Activated CD4-positive, alpha-beta T cell treated with anti-CD3 and anti-CD28 coated beads for 36 hours (primary cell): ENCODE results near the gene INSL4. TPM values are rescaled to one million over a fixed set of nuclear protein-coding genes. Genes with fewer than 3 reads are reported as not detected.

Experiments used
- ATAC-seq: fragments of 200-7000 bp; cut with Tn5 transposase; one replicate; pipeline ENCODE4 v1.10.0; 2021; ENCODE audit warnings: mild to moderate bottlenecking, moderate library complexity
- CTCF ChIA-PET: fragments of 350-600 bp; sonication (Branson Sonifier 250); formaldehyde crosslinking; loops from one replicate; lab custom pipeline; 2021; ENCODE audit warnings: antibody characterized with exemption; lab: Charles Lee
- POLR2A ChIA-PET: fragments of 350-600 bp; sonication (Branson Sonifier 250); formaldehyde crosslinking; loops from one replicate; lab custom pipeline; 2021; ENCODE audit warnings: antibody characterized with exemption, inconsistent platforms; lab: Charles Lee
- DNase-seq: peaks from one replicate; pipeline ENCODE4 v3.0.0-alpha.2; 2020
- H3K27ac Mint-ChIP-seq: one replicate; pipeline ENCODE4 v1.8.0; 2021; ENCODE audit warnings: mixed read lengths
- H3K27me3 Mint-ChIP-seq: one replicate; pipeline ENCODE4 v1.8.0; 2021; ENCODE audit warnings: mixed read lengths
- H3K36me3 Mint-ChIP-seq: one replicate; pipeline ENCODE4 v1.8.0; 2021; ENCODE audit warnings: low read depth, mixed read lengths
- H3K4me1 Mint-ChIP-seq: one replicate; pipeline ENCODE4 v1.8.0; 2021; ENCODE audit warnings: mixed read lengths
- H3K4me3 Mint-ChIP-seq: one replicate; pipeline ENCODE4 v1.8.0; 2021; ENCODE audit warnings: mild to moderate bottlenecking, moderate library complexity, mixed read lengths
- H3K9me3 Mint-ChIP-seq: one replicate; pipeline ENCODE4 v1.8.0; 2021; ENCODE audit warnings: low read depth, mixed read lengths
- intact Hi-C, 2 experiments: fragments of 100-400 bp; cut with DNase I in 1 of 2; cut with micrococcal nuclease in 1 of 2; formaldehyde crosslinking; loops; one replicate each; pipeline versions ENCODE4 v1.14.2 to v1.15.1; 2022 to 2024; cut with DNase I, micrococcal nuclease
- total RNA-seq, 2 experiments: library from RNA; stranded (reverse); gene quantifications; one replicate each; pipeline ENCODE4 v1.2.3, GENCODE V29; 2021

INSL4 gene
- not detected for total RNA-seq

GRCh38 chr9:5231212-5231611 is at the start of gene INSL4:
Gene INSL4 (plus strand): TSS chr9:5231419. CDS start chr9:5231524, 105 bp downstream.
- no peak for DNase-seq
- POLR2A ChIA-PET = no interaction called here
- no peaks in the 10 kb centered on the region for H3K9me3 Mint-ChIP-seq

GRCh38 chr9:5184776-5185175 is 46.4 kb upstream of the INSL4 start:
- CTCF ChIA-PET = interaction anchor here (0.5 to 3.9 kb wide), 6 partner anchors 63 to 433 kb away, joined by 3 to 34 read pairs (median 4); no protein-coding TSS in a partner anchor
- H3K4me3 Mint-ChIP-seq = no peak overlapping the region

More at GRCh38 chr9:5231212-5231611, at the start of gene INSL4:
- no peaks in the 10 kb centered on the region for H3K27me3 Mint-ChIP-seq
- H3K4me1 Mint-ChIP-seq = no peaks in the 10 kb centered on the region
- CTCF ChIA-PET = interaction anchor here (0.6 to 1.1 kb wide), 2 partner anchors 45 to 47 kb away, joined by 3 read pairs; no protein-coding TSS in a partner anchor
- H3K27ac Mint-ChIP-seq = no peak within 1 kb of the TSS
- intact Hi-C loops = no loop called here
- ATAC-seq = no peak
- H3K36me3 Mint-ChIP-seq = no peaks in the 10 kb centered on the region
- H3K4me3 Mint-ChIP-seq = no peak within 1 kb of the TSS

GRCh38 chr9:5185220-5185840 is 45.9 kb upstream of the INSL4 start, which contains the start of gene INSL6:
Gene INSL6 (minus strand): TSS chr9:5185639. CDS start chr9:5185602, 37 bp downstream.
- H3K27me3 Mint-ChIP-seq = no peaks in the 10 kb centered on the region
- no peak within 1 kb of the TSS for H3K4me3 Mint-ChIP-seq
- no peaks in the 10 kb centered on the region for H3K36me3 Mint-ChIP-seq
- intact Hi-C loops = loop anchor here (5.0 to 10.0 kb wide), 2 partner anchors 423 to 431 kb away; no protein-coding TSS in a partner anchor
- H3K9me3 Mint-ChIP-seq = no peaks in the 10 kb centered on the region
- DNase-seq = no peak
- ATAC-seq = no peak
- POLR2A ChIA-PET = interaction anchor here (0.7 kb wide), 1 partner anchor 274 kb away, joined by 5 read pairs; no protein-coding TSS in a partner anchor
- CTCF ChIA-PET = interaction anchor here (0.5 to 3.9 kb wide), 22 partner anchors 9 to 842 kb away, joined by 3 to 34 read pairs (median 4); partner anchors contain the start of genes CD274 and INSL4
- no peak within 1 kb of the TSS for H3K27ac Mint-ChIP-seq
- H3K4me1 Mint-ChIP-seq = peaks cover 17% of the 10 kb centered on the region

More at GRCh38 chr9:5184776-5185175, 46.4 kb upstream of the INSL4 start:
- Mint-ChIP-seq H3K4me1 (peaks cover 17% of the 10 kb centered on the region), H3K27me3 (no peaks in the 10 kb centered on the region), H3K27ac (no peak overlapping the region), H3K36me3 (no peaks in the 10 kb centered on the region), H3K9me3 (no peaks in the 10 kb centered on the region)
- DNase-seq (no peak), ATAC-seq (no peak)
- POLR2A ChIA-PET = interaction anchor here (0.7 kb wide), 1 partner anchor 274 kb away, joined by 5 read pairs; no protein-coding TSS in a partner anchor
- intact Hi-C loops = loop anchor here (5.0 to 10.0 kb wide), 2 partner anchors 422 to 430 kb away; no protein-coding TSS in a partner anchor

GRCh38 chr9:5186416-5187169 is 44.6 kb upstream of the INSL4 start:
- CTCF ChIA-PET = interaction anchor here (0.6 to 3.9 kb wide), 36 partner anchors 8 to 579 kb away, joined by 3 to 34 read pairs (median 4); partner anchors contain the start of genes CD274, INSL4 and PLGRKT
- DNase-seq (peak; percentile 75), ATAC-seq (peak; percentile 84)
- intact Hi-C loops = loop anchor here (1.0 to 10.0 kb wide), 6 partner anchors 239 to 432 kb away; no protein-coding TSS in a partner anchor
- POLR2A ChIA-PET = interaction anchor here (0.6 kb wide), 1 partner anchor 118 kb away, joined by 6 read pairs; the partner anchor contains the start of gene RLN2
- Mint-ChIP-seq H3K27ac (no peak overlapping the region), H3K27me3 (no peaks in the 10 kb centered on the region), H3K4me3 (no peak overlapping the region), H3K9me3 (no peaks in the 10 kb centered on the region), H3K36me3 (no peaks in the 10 kb centered on the region), H3K4me1 (peaks cover 17% of the 10 kb centered on the region)

GRCh38 chr9:5188060-5188984 is 42.9 kb upstream of the INSL4 start:
- ChIA-PET POLR2A (no interaction called here), CTCF (interaction anchor here (0.6 to 3.9 kb wide), 9 partner anchors 23 to 412 kb away, joined by 3 to 34 read pairs (median 3); no protein-coding TSS in a partner anchor)
- Mint-ChIP-seq H3K27ac (no peak overlapping the region), H3K27me3 (no peaks in the 10 kb centered on the region), H3K4me1 (peaks cover 15% of the 10 kb centered on the region), H3K4me3 (no peak overlapping the region), H3K9me3 (no peaks in the 10 kb centered on the region), H3K36me3 (no peaks in the 10 kb centered on the region)
- intact Hi-C loops = loop anchor here (5.0 to 10.0 kb wide), 2 partner anchors 426 to 434 kb away; no protein-coding TSS in a partner anchor
- DNase-seq (no peak), ATAC-seq (no peak)

GRCh38 chr9:5191985-5192384 is 39.2 kb upstream of the INSL4 start:
- intact Hi-C loops = no loop called here
- ChIA-PET POLR2A (no interaction called here), CTCF (interaction anchor here (1.2 kb wide), 1 partner anchor 403 kb away, joined by 3 read pairs; no protein-coding TSS in a partner anchor)
- Mint-ChIP-seq H3K36me3 (no peaks in the 10 kb centered on the region), H3K4me1 (peaks cover 2% of the 10 kb centered on the region), H3K9me3 (no peaks in the 10 kb centered on the region), H3K27me3 (no peaks in the 10 kb centered on the region), H3K4me3 (no peak overlapping the region), H3K27ac (no peak overlapping the region)
- DNase-seq = no peak
- no peak for ATAC-seq

- no peak for DNase-seq
These were observed 37.9 kb upstream of the INSL4 start for GRCh38 chr9:5193345-5193744.

GRCh38 chr9:5195463-5195862 is 35.8 kb upstream of the INSL4 start:
- DNase-seq (no peak), ATAC-seq (no peak)
- CTCF ChIA-PET = interaction anchor here (0.9 to 1.7 kb wide), 3 partner anchors 9 to 405 kb away, joined by 3 to 6 read pairs (median 4); no protein-coding TSS in a partner anchor
- H3K36me3 Mint-ChIP-seq = no peaks in the 10 kb centered on the region
- no peak overlapping the region for H3K27ac Mint-ChIP-seq
- no peak overlapping the region for H3K4me3 Mint-ChIP-seq
- no peaks in the 10 kb centered on the region for H3K9me3 Mint-ChIP-seq
- intact Hi-C loops = no loop called here
- H3K4me1 Mint-ChIP-seq = no peaks in the 10 kb centered on the region
- H3K27me3 Mint-ChIP-seq = peaks cover 2% of the 10 kb centered on the region
- POLR2A ChIA-PET = no interaction called here

More at GRCh38 chr9:5193345-5193744, 37.9 kb upstream of the INSL4 start:
- no peaks in the 10 kb centered on the region for H3K27me3 Mint-ChIP-seq
- POLR2A ChIA-PET = no interaction called here
- ATAC-seq = no peak
- H3K9me3 Mint-ChIP-seq = no peaks in the 10 kb centered on the region
- intact Hi-C loops = no loop called here
- no peak overlapping the region for H3K4me3 Mint-ChIP-seq
- H3K36me3 Mint-ChIP-seq = no peaks in the 10 kb centered on the region
- no peaks in the 10 kb centered on the region for H3K4me1 Mint-ChIP-seq
- CTCF ChIA-PET = interaction anchor here (1.2 kb wide), 1 partner anchor 402 kb away, joined by 3 read pairs; no protein-coding TSS in a partner anchor
- H3K27ac Mint-ChIP-seq = no peak overlapping the region

- ATAC-seq (peak; percentile 57), DNase-seq (no peak)
- no peaks in the 10 kb centered on the region for H3K27me3 Mint-ChIP-seq
- ChIA-PET CTCF (no interaction called here), POLR2A (no interaction called here)
- no peak overlapping the region for H3K27ac Mint-ChIP-seq
- H3K36me3 Mint-ChIP-seq = no peaks in the 10 kb centered on the region
- H3K9me3 Mint-ChIP-seq = peaks cover 5% of the 10 kb centered on the region
- intact Hi-C loops = no loop called here
- H3K4me3 Mint-ChIP-seq = no peak overlapping the region
- H3K4me1 Mint-ChIP-seq = peaks cover 6% of the 10 kb centered on the region
These were observed 26.1 kb upstream of the INSL4 start for GRCh38 chr9:5205071-5205470.

GRCh38 chr9:5230554-5230953 is 665 bp upstream of the INSL4 start:
- H3K27me3 Mint-ChIP-seq = no peaks in the 10 kb centered on the region

More at GRCh38 chr9:5230554-5230953, 665 bp upstream of the INSL4 start:
- POLR2A ChIA-PET = no interaction called here
- DNase-seq = no peak
- no peak overlapping the region for H3K4me3 Mint-ChIP-seq
- no peak for ATAC-seq
- no peak overlapping the region for H3K27ac Mint-ChIP-seq
- intact Hi-C loops = no loop called here
- no peaks in the 10 kb centered on the region for H3K4me1 Mint-ChIP-seq
- H3K9me3 Mint-ChIP-seq = no peaks in the 10 kb centered on the region
- no peaks in the 10 kb centered on the region for H3K36me3 Mint-ChIP-seq
- CTCF ChIA-PET = no interaction called here
